ENCODE measurements around the gene BIRC6.
"Not testable (repeated sequence)": the region's sequence is repeated elsewhere in the genome, so short reads cannot be mapped to it uniquely, and the experiment has no call there.

Gene BIRC6

GRCh38 chr2:32617599-32618189 lies 260.9 kb downstream of the BIRC6 start:
- Mint-ChIP-seq H3K36me3 (ENCODE audit: low read depth) (peaks cover 31% of the 10 kb centered on the region), H3K4me1 (ENCODE audit: low read depth) (peaks cover 7% of the 10 kb centered on the region), H3K4me3 (no peak overlapping the region), H3K27me3 (ENCODE audit: low read depth) (no peaks in the 10 kb centered on the region), H3K27ac (no peak overlapping the region), H3K9me3 (no peaks in the 10 kb centered on the region)

GRCh38 chr2:32622570-32623310 lies 265.9 kb downstream of the BIRC6 start:
- H3K27me3 Mint-ChIP-seq (ENCODE audit: low read depth), result no peaks in the 10 kb centered on the region
- peaks cover 11% of the 10 kb centered on the region for H3K4me1 Mint-ChIP-seq (ENCODE audit: low read depth)
- H3K4me3 Mint-ChIP-seq, result no peak overlapping the region
- H3K36me3 Mint-ChIP-seq (ENCODE audit: low read depth), result peaks cover 21% of the 10 kb centered on the region
- no peak overlapping the region for H3K27ac Mint-ChIP-seq
- H3K9me3 Mint-ChIP-seq, result no peaks in the 10 kb centered on the region

GRCh38 chr2:32623311-32623706 lies 266.5 kb downstream of the BIRC6 start:
- Mint-ChIP-seq H3K4me3 (no peak overlapping the region), H3K9me3 (no peaks in the 10 kb centered on the region), H3K36me3 (ENCODE audit: low read depth) (peaks cover 21% of the 10 kb centered on the region), H3K27ac (no peak overlapping the region), H3K4me1 (ENCODE audit: low read depth) (peaks cover 11% of the 10 kb centered on the region), H3K27me3 (ENCODE audit: low read depth) (no peaks in the 10 kb centered on the region)

- Mint-ChIP-seq H3K9me3 (no peaks in the 10 kb centered on the region), H3K27ac (no peak overlapping the region), H3K27me3 (ENCODE audit: low read depth) (no peaks in the 10 kb centered on the region), H3K4me1 (ENCODE audit: low read depth) (peaks cover 15% of the 10 kb centered on the region), H3K36me3 (ENCODE audit: low read depth) (peaks cover 20% of the 10 kb centered on the region), H3K4me3 (no peak overlapping the region)
These were observed 268.0 kb downstream of the BIRC6 start for GRCh38 chr2:32624812-32625211.

- Mint-ChIP-seq H3K4me3 (peak overlapping the region; percentile 95), H3K4me1 (ENCODE audit: low read depth) (peaks cover 18% of the 10 kb centered on the region), H3K36me3 (ENCODE audit: low read depth) (peaks cover 18% of the 10 kb centered on the region), H3K27me3 (ENCODE audit: low read depth) (no peaks in the 10 kb centered on the region), H3K27ac (peak overlapping the region; percentile 94), H3K9me3 (no peaks in the 10 kb centered on the region)
These were observed 269.9 kb downstream of the BIRC6 start for GRCh38 chr2:32626639-32627221.

GRCh38 chr2:32627441-32627813 lies 270.6 kb downstream of the BIRC6 start:
- H3K9me3 Mint-ChIP-seq, result no peaks in the 10 kb centered on the region
- H3K36me3 Mint-ChIP-seq (ENCODE audit: low read depth), result peaks cover 12% of the 10 kb centered on the region
- no peaks in the 10 kb centered on the region for H3K27me3 Mint-ChIP-seq (ENCODE audit: low read depth)
- H3K27ac Mint-ChIP-seq, result peak overlapping the region; percentile 94
- H3K4me3 Mint-ChIP-seq, result peak overlapping the region; percentile 95
- H3K4me1 Mint-ChIP-seq (ENCODE audit: low read depth), result peaks cover 22% of the 10 kb centered on the region

- H3K27me3 Mint-ChIP-seq (ENCODE audit: low read depth), result no peaks in the 10 kb centered on the region
- peaks cover 22% of the 10 kb centered on the region for H3K4me1 Mint-ChIP-seq (ENCODE audit: low read depth)
- H3K4me3 Mint-ChIP-seq, result peak within 1 kb of the TSS; percentile 95
- no peaks in the 10 kb centered on the region for H3K9me3 Mint-ChIP-seq
- peak within 1 kb of the TSS; percentile 94 for H3K27ac Mint-ChIP-seq
- peaks cover 14% of the 10 kb centered on the region for H3K36me3 Mint-ChIP-seq (ENCODE audit: low read depth)
These were observed 271.2 kb downstream of the BIRC6 start, which contains the start of gene TTC27 for GRCh38 chr2:32627814-32628579. TTC27 (plus strand) TSS chr2:32628050; CDS start chr2:32628293, 243 bp downstream.

GRCh38 chr2:32632089-32632488 lies 275.3 kb downstream of the BIRC6 start:
- Mint-ChIP-seq H3K27ac (no peak overlapping the region), H3K9me3 (no peaks in the 10 kb centered on the region), H3K36me3 (ENCODE audit: low read depth) (peaks cover 10% of the 10 kb centered on the region), H3K27me3 (ENCODE audit: low read depth) (no peaks in the 10 kb centered on the region), H3K4me1 (ENCODE audit: low read depth) (peaks cover 21% of the 10 kb centered on the region), H3K4me3 (no peak overlapping the region)

GRCh38 chr2:32633040-32633439 lies 276.2 kb downstream of the BIRC6 start:
- Mint-ChIP-seq H3K27ac (no peak overlapping the region), H3K4me1 (ENCODE audit: low read depth) (peaks cover 14% of the 10 kb centered on the region), H3K36me3 (ENCODE audit: low read depth) (peaks cover 10% of the 10 kb centered on the region), H3K4me3 (no peak overlapping the region), H3K27me3 (ENCODE audit: low read depth) (no peaks in the 10 kb centered on the region), H3K9me3 (no peaks in the 10 kb centered on the region)

- H3K27me3 Mint-ChIP-seq (ENCODE audit: low read depth); H3K4me1 Mint-ChIP-seq (ENCODE audit: low read depth); H3K27ac Mint-ChIP-seq; H3K9me3 Mint-ChIP-seq; H3K4me3 Mint-ChIP-seq: not testable (repeated sequence)
- peaks cover 13% of the 10 kb centered on the region for H3K36me3 Mint-ChIP-seq (ENCODE audit: low read depth)
These were observed 281.7 kb downstream of the BIRC6 start for GRCh38 chr2:32638548-32638947.

- no peaks in the 10 kb centered on the region for H3K4me1 Mint-ChIP-seq (ENCODE audit: low read depth)
- H3K4me3 Mint-ChIP-seq, result no peak overlapping the region
- no peaks in the 10 kb centered on the region for H3K27me3 Mint-ChIP-seq (ENCODE audit: low read depth)
- no peaks in the 10 kb centered on the region for H3K9me3 Mint-ChIP-seq
- H3K36me3 Mint-ChIP-seq (ENCODE audit: low read depth), result peaks cover 13% of the 10 kb centered on the region
- H3K27ac Mint-ChIP-seq, result no peak overlapping the region
These were observed 284.4 kb downstream of the BIRC6 start for GRCh38 chr2:32641180-32641579.

- Mint-ChIP-seq H3K27ac (no peak overlapping the region), H3K9me3 (no peaks in the 10 kb centered on the region), H3K4me3 (no peak overlapping the region), H3K4me1 (ENCODE audit: low read depth) (no peaks in the 10 kb centered on the region), H3K36me3 (ENCODE audit: low read depth) (peaks cover 22% of the 10 kb centered on the region), H3K27me3 (ENCODE audit: low read depth) (no peaks in the 10 kb centered on the region)
These were observed 290.4 kb downstream of the BIRC6 start for GRCh38 chr2:32647180-32647651.

GRCh38 chr2:32652555-32653209 lies 295.9 kb downstream of the BIRC6 start:
- H3K4me3 Mint-ChIP-seq, result no peak overlapping the region
- H3K27ac Mint-ChIP-seq, result no peak overlapping the region
- no peaks in the 10 kb centered on the region for H3K9me3 Mint-ChIP-seq
- H3K36me3 Mint-ChIP-seq (ENCODE audit: low read depth), result peaks cover 18% of the 10 kb centered on the region
- no peaks in the 10 kb centered on the region for H3K27me3 Mint-ChIP-seq (ENCODE audit: low read depth)
- no peaks in the 10 kb centered on the region for H3K4me1 Mint-ChIP-seq (ENCODE audit: low read depth)

GRCh38 chr2:32656069-32656468 lies 299.2 kb downstream of the BIRC6 start:
- Mint-ChIP-seq H3K9me3 (no peaks in the 10 kb centered on the region), H3K27ac (no peak overlapping the region), H3K4me3 (no peak overlapping the region), H3K27me3 (ENCODE audit: low read depth) (no peaks in the 10 kb centered on the region), H3K36me3 (ENCODE audit: low read depth) (peaks cover 21% of the 10 kb centered on the region), H3K4me1 (ENCODE audit: low read depth) (no peaks in the 10 kb centered on the region)
